Activated naive CD4-positive, alpha-beta T cell treated with Interleukin-2 at 50 U/mL for 16 hours (primary cell): Measurements from ENCODE around the gene NPC2.

Experiments
- DNase-seq: peaks from one replicate; pipeline ENCODE4 v3.0.0-alpha.2; 2020

NPC2 gene

DNA sequence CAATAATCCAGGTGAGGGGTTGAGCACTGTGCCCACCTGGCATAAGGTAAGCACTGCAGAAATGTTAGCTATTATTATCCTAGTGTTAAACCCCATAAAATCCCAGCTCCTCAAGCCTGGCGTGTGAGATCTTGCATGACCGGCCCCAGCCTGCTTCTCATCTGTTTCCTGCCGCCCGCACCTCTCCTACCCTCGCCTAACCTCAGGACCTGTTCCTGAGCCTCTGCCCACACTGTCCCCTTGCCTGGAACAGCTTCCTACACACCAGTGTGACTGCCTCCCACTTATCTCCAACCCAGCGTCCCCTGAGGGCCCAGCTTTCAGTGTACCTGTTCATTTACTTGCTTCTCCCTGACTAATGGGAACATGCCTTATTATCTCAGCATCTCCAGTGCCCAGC, 25.1 kb upstream of the NPC2 start:
- no peak for DNase-seq

DNA sequence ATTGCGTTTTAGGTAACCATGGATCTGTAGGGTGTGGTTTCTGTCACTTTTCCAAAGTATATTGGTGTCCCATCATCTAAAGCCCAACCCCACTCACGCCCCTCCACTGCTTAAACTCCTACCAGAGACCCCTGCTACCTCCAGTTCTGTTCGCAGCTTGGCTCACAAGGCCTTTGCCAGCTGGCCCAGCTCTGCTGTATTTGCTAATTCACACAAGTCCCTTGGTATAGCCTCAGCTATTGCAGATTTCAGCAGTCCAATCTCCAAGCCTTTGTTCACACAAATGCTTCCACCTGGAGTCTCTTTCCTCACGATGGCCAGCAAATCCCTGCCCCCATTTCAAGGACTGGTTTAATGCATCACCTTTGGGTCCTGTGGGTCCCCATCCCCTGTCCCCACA, 24.6 kb upstream of the NPC2 start:
- DNase-seq = no peak

- DNase-seq = no peak
Observed at GRCh38 chr14:74516451-74517160, 23.5 kb upstream of the NPC2 start.

DNA sequence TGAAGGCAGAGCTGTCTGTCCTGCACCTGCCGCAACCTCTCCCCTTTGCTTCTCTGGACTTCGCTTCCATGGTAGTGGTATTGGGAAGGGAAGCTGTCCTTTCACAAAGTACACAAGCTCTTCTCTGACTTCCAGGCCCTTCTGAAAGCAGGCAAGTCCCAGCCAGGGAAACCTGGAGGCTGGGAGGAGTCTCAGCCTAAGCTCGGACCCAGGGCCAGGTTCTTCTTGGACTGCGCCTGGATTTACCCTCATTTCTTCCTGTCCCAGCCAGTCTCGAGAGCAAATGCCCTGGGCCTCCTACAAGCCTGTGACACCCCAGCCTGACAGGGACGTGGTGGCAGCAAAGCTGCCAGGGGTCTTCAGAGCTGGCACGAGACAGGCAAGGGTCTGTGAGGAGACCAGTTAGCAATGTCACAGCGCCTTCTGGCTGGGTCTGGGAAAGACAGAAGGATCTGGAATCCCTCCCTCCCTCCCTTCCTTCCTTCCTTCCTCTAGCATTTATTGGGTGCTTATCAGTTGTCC, 22.8 kb upstream of the NPC2 start:
- DNase-seq = no peak

DNA sequence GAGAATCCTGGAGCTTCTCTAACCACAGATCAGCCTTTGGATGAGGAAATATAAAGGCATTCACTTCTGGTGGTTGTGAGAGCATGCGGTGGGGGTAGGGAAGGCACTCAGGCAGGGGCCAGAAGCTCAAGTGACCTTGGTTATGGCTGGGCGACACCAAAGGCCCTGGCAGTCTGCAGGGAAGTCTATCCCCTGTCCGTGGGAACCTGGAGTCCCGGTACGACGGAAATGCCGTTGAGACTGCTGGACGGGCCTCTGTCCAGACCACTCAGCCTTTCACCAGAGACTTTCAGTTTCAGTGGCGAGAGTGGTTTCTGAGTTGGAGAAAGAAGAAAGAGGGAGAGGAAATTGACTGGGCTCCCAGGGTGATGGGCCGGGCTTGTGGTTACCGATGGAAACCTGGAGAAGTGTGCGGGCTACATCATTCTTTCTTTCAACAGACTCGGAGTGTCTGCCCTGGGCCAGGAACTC, 21.4 kb upstream of the NPC2 start:
- no peak for DNase-seq

DNA sequence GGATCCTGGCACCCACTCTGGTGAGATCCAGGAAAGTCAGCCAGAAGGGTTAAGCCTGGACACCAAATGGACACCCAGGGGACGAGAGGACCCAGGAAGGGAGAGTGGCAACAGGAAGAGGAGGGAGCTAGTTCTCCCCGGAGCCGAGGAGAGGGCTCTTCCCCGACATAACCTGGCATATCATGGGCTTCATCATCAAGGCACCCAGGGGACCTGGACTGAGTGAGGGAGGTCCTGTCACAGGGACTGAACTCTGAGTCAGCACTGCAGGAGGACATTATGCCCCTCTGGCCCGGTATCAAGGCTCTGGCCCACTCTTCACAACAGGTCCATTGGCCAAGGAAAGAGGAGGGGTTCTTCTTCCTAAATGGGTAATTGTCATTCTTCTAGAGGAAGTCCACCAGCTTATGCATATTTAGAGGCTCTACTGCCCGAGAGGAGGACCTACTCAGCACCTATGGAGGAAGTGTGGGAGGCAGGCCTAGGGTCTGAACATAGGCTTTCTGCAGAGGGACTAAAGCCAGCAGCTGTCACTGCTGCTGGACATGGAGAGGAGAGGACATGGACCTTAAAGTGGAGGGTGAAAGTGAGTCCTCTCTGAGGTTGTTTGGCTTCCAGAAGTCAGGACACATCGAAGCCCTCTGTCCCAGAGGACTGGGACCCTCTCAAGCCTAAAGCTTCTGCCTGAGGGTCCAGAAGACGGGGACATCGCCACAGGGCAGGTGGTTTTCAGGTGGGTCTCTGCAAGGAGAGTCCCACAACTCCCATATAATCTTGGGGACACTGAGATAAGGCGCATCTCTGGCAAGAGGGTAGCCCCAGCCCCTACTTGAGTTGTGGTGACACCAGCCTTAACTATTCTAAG, 19.1 kb upstream of the NPC2 start:
- DNase-seq = no peak

DNA sequence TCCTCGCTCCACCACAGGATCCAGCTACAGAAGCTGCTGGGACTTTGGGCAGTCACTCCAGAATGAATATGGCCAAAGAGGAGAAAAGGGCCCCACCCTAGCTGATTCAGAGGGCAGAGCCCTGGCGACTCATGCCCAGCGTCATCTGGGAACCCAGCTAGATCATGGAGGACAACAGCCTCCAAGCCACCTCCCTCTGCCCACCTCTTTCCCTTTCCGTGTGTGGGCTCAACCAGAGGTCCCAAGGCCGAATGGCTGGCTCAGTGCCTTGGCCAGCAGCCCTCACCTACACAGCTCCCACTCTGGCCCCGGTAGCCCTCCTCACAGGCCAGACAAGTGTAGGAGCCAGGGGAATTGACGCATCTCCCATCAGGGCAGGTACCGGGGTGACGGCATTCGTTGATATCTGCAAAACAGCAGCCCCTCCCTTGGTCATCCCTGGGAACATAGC, 17.9 kb upstream of the NPC2 start:
- no peak for DNase-seq

DNA sequence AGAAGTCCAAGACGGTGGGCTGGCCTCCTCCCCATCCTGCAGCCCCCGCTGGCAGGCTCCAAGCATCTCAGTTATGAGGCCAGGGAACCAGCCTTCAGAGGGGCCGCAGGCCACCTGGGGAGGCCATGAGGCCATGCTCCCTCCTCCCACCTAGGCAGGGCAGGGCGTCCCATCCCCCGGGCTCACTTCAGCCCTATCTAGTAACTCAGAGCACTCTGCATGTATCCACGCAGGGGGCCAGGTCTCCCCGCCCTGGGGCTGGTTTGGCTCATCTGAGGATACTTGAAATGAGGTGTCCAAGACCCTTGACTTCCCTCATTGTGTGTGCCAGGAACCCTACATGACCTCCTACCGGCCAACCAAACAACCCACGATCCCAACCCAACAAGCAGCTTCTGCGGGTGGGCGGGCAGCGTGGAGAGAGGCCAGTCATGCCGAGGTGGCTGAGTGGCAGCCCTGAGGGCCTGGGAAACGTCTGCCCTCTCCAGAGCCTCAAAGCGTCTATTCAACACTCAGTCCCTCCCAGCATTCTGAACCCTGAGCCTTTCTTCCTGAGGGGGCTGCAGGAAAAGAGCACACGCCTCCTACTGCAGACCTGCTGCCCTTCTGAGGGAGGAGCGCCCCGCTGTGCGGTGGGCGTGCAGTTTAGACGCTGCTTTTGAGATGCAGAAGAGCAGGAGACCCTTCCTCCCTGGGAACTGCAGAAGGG, 17.3 kb upstream of the NPC2 start:
- DNase-seq = no peak

GRCh38 chr14:74509587-74510222, 16.6 kb upstream of the NPC2 start:
- no peak for DNase-seq

DNA sequence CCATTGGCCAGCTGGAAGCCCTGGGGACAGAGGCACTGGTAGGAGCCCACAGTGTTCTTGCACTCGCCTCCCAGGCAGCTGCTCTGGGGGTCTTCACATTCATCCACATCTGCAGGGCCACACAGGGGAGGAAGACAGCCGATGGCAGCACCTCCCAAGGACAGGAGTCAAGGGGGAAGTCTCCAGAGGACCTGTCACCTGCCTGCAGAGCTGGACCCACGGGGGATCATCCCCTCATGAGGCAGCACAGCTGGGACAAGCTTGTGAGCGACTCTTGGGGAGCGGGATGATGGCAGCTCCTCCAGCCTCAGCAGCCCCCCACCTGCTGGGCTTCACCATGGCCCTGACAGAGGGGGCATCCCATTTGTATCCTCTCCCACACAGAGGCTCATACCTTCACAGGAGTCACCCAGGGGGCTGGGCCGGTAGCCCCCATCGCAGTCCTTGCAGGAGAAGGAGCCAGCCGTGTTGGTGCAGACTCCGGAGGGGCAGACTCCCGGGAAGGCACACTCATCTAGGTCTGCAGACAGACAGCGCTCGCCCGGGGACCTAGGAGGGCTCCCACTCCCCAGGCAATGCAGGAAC, 15.8 kb upstream of the NPC2 start:
- DNase-seq = no peak

DNA sequence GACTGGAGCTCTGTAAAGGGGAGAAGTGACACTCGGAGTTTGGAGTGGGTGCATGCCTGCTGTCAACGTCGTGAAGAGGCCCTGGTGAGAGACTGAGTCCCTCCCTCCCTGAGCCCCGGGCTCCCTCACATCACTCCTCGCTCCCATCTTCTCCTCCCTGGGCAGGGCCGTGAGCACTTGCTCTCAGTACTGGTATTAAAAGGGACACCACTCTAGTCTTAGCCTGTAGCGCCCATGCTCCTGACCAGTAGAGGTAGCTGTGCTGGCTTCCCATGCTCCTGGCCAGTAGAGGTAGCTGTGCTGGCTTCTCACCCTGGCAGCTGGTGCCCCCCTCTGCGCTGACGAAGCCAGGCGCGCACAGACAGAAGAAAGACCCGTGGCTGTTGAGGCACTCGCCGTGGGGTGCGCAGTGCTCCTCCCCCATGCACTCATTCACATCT, 15.2 kb upstream of the NPC2 start:
- DNase-seq = no peak

DNA sequence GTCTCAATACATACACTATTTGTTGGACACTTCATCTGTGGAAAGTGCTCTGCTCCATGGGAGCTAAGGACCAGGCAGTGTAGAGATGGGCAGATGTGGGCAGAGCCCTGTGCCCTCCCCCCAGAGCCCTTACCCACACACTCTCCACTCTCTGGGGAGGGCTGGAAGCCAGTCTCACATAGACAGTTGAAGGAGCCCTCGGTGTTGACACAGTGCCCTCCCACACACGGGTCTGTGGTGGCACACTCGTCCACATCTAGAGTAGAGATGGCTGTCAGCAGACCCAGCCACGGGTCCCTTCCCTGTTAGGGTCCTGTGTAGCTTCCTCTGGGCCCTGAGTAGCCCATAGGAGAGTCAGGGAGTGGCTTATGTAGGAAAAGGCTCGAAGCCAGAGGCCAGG, 14.7 kb upstream of the NPC2 start:
- no peak for DNase-seq

DNA sequence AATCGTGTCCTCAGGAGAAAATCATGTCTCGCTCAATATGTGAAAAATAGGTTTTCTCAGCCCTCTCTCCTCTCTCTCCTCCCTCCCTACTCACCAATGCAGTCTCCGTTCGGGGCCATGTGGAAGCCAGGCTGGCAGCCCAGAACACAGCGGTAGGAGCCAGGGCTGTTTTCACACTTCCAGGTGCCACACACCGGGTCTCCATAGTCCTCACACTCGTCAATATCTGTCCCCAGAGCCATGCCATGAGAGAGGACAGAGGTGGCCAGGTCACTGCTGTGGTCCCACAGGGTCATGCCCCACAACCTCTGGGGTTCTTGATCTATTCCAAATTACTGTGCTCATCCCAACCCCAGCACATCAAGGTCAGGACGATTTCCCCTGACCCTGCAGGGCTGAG, 14.0 kb upstream of the NPC2 start:
- no peak for DNase-seq

DNA sequence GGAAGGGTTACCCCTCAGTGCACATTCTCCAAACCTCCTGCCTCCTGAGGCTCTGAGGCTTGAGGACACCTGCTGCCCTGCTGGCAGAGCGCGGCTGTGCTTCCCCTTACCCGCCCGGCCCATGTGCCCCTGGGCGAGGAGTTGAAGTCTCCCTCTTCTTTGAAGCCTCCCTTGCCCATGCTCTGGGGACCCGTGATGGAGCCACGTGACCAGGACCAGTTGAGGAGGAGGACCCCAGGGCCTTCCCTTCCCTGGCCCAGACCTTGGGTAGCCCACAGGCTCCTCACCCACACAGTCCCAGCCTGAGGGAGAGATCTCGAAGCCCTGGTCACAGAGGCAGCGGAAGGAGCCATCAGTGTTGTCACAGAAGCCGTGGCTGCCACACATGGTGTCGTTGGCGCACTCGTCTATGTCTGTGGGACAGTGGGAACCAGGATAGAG, 13.3 kb upstream of the NPC2 start:
- no peak for DNase-seq

- no peak for DNase-seq
Observed at GRCh38 chr14:74505831-74506230, 12.7 kb upstream of the NPC2 start.

GRCh38 chr14:74504874-74505720, 12.0 kb upstream of the NPC2 start:
- DNase-seq = no peak

DNA sequence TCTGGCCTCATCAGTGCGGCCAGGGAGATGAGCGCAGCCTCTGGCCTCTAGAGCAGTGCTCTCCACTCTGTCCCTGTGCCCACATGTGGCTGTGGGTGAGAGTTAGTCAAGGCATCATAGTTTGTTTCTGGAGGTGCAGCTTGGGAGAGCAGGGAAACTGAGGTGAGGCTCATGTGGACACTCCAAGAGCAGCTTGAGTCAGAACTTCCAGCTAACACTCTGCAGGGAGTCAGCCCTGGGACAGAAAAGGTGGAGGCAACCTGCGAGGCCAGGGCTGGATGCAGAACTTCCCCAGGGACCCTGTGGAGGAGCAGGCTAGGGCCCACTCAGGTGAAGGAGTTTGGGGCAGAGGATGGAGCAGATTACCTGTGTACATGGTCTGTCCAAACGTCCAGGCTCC, 11.3 kb upstream of the NPC2 start:
- no peak for DNase-seq

DNA sequence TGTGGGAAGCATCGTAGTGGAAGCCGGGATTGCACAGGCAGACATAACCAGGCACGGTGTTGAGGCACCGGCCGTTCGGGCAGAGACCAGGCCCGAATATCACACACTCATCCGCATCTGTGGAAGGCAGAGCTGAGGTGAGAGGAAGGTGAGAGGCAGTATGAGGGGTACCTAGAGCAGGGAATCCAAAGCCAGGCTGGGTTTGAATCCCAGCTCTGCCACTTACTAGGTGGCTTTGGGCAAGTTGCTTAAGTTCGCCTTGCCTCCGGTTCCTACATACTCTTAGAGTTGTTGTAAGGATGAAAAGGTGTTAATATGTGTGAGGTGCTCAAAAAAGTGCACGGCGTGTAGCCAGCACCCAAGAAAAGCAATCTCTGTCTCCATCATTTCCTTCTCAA, 10.8 kb upstream of the NPC2 start:
- no peak for DNase-seq

GRCh38 chr14:74503291-74503937, 10.3 kb upstream of the NPC2 start:
- no peak for DNase-seq

- DNase-seq = no peak
Observed at GRCh38 chr14:74502236-74503019, 9.3 kb upstream of the NPC2 start.
